AG10803 (cell line): ENCODE results near the gene CCDC159.
A peak's percentile ranks its signal among the peaks of the same experiment; 100 is the strongest.

ENCODE experiments used
- DNase-seq: peaks from one replicate; pipeline ENCODE4 v3.0.0; 2010; ENCODE audit warnings: low read depth
- H3K4me3 ChIP-seq: 2 replicates; pipeline ENCODE4 v1.5.1; 2011; ENCODE audit warnings: mild to moderate bottlenecking, low read length, control low read depth
- CTCF ChIP-seq: conservative IDR thresholded peaks from 2 replicates; pipeline ENCODE4 v1.5.1; 2011; ENCODE audit warnings: mild to moderate bottlenecking, low read length, control low read depth, inconsistent platforms

Gene CCDC159

GRCh38 chr19:11321191-11322126 is 24.9 kb upstream of the CCDC159 start:
- H3K4me3 ChIP-seq = no peak overlapping the region
- no peak for DNase-seq
- TF ChIP-seq CTCF = no peak

DNA sequence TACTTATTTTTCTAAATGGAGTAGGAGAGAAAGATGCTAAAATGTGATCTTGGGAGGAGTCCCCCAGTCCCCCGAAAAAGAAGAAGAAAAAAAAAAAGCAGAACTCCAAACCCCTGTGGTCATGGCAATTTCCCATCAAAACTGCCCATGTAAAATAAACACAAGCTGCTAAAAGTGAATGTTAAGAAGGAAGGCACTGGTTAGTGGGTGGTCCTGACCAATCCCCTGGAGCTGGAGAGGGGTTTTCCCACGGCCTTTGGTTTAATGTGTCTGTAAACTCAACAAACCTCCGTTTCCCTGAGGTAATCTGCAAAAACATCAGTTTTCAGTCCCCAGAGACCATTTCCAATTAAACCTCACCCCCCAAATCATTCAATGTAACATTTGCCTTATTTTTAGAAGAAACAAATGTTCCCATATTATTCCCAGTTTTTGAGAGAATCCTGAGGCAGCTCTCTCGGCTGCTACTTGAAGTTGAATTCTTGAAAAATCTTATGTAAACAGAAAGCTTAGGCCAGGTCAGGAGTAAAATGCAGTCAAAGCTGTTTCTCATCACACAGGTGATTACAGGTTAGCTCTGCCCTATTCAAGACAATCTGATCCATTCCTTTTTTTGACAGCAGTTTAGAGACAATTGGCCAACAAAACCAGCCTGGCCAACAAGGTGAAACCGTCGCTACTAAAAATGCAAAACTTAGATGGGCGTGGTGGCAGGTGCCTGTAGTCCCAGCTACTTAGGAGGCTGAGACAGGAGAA is 23.9 kb upstream of the CCDC159 start:
- H3K4me3 ChIP-seq = no peak overlapping the region
- DNase-seq = no peak
- TF ChIP-seq CTCF = no peak

- no peak for DNase-seq
Observed at GRCh38 chr19:11323601-11324078, 22.7 kb upstream of the CCDC159 start.

GRCh38 chr19:11324079-11324661 is 22.1 kb upstream of the CCDC159 start:
- no peak for TF ChIP-seq CTCF
- peak; percentile 97 for DNase-seq
- peak overlapping the region; percentile 18 for H3K4me3 ChIP-seq

More at GRCh38 chr19:11323601-11324078, 22.7 kb upstream of the CCDC159 start:
- peak overlapping the region; percentile 18 for H3K4me3 ChIP-seq
- TF ChIP-seq CTCF = no peak

GRCh38 chr19:11324748-11325389 is 21.4 kb upstream of the CCDC159 start:
- no peak for TF ChIP-seq CTCF
- no peak overlapping the region for H3K4me3 ChIP-seq

DNA sequence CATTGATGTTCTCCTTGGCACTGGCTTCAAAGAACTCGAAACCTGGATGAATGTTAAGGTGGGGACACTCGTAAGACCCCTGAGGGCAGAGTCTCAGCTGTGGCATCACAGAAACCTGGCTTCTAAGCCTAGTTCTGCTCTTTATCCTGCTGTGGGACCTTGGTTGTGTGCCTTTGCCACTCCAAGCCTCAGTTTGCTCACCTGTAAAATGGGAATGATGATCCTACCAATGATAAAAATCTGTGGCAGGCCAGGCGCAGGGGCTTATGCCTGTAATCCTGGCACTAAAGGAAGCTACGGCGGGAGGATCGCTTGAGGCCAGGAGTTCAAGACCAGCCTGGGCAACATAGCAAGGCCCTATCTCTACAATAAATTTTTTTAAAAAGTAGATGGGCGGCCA is 20.8 kb upstream of the CCDC159 start:
- no peak overlapping the region for H3K4me3 ChIP-seq
- no peak for DNase-seq
- no peak for TF ChIP-seq CTCF

More at GRCh38 chr19:11324748-11325389, 21.4 kb upstream of the CCDC159 start:
- DNase-seq = no peak
